BLaER1 (cell line): ENCODE measurements around the gene BRD9.

Experiments used
- H3K27ac ChIP-seq: shearing (Covaris generic); formaldehyde crosslinking; 2 replicates; pipeline ENCODE4 v1.8.1; 2022
- H3K27me3 ChIP-seq: shearing (Covaris generic); formaldehyde crosslinking; 2 replicates; pipeline ENCODE4 v1.8.1; 2022
- H3K36me3 ChIP-seq: shearing (Covaris generic); formaldehyde crosslinking; 2 replicates; pipeline ENCODE4 v1.8.1; 2022
- H3K4me1 ChIP-seq: shearing (Covaris generic); formaldehyde crosslinking; 2 replicates; pipeline ENCODE4 v1.8.1; 2022
- H3K4me2 ChIP-seq: shearing (Covaris generic); formaldehyde crosslinking; 2 replicates; pipeline ENCODE4 v1.8.1; 2022
- H3K4me3 ChIP-seq: shearing (Covaris generic); formaldehyde crosslinking; 2 replicates; pipeline ENCODE4 v1.8.1; 2022
- H3K9ac ChIP-seq: shearing (Covaris generic); formaldehyde crosslinking; 2 replicates; pipeline ENCODE4 v1.8.1; 2022
- H3K9me3 ChIP-seq: shearing (Covaris generic); formaldehyde crosslinking; 2 replicates; pipeline ENCODE4 v1.8.1; 2022
- H4K20me1 ChIP-seq: shearing (Covaris generic); formaldehyde crosslinking; 2 replicates; pipeline ENCODE4 v1.8.1; 2022
- Cebpa-rat ChIP-seq: shearing (Covaris generic); IDR thresholded peaks from 2 replicates; pipeline ENCODE4 v1.8.1; 2022

BRD9 gene

DNA sequence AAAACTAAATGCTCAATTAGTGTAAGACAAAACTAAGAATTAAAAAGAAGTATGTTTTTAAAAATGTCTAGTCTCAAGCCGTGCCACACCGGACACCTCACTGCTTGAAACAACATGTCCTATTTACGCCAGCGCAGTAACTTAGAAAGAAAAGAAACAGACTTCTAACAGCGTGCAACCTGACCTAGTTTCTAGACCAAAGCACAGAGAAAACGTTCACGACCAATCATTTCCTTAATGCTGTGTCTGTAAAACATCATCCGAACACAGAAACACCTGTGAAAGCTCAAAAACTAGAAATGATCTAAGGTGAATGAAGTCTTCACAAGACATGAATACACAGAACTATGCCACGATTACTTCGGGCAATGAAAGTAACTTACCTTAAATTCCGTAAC lies 4.0 kb downstream of the BRD9 start:
- no peaks in the 10 kb centered on the region for H3K27me3 ChIP-seq
- no peak for TF ChIP-seq Cebpa-rat
- no peak overlapping the region for H3K4me3 ChIP-seq
- H3K4me1 ChIP-seq, result peaks cover 23% of the 10 kb centered on the region
- H3K4me2 ChIP-seq, result no peak overlapping the region
- peak overlapping the region; percentile 40; the same call in 1 of the 2 replicates for H3K9ac ChIP-seq
- H4K20me1 ChIP-seq, result peaks cover 86% of the 10 kb centered on the region
- no peak overlapping the region for H3K27ac ChIP-seq
- peaks cover 11% of the 10 kb centered on the region for H3K9me3 ChIP-seq
- peaks cover 81% of the 10 kb centered on the region for H3K36me3 ChIP-seq

- Histone ChIP-seq H3K27ac (no peak overlapping the region), H3K4me3 (no peak overlapping the region), H3K4me2 (no peak overlapping the region), H3K9me3 (peaks cover 16% of the 10 kb centered on the region), H3K27me3 (no peaks in the 10 kb centered on the region), H3K36me3 (peaks cover 86% of the 10 kb centered on the region), H3K9ac (peak overlapping the region; percentile 40; the same call in 1 of the 2 replicates), H4K20me1 (peaks cover 91% of the 10 kb centered on the region), H3K4me1 (peaks cover 17% of the 10 kb centered on the region)
- no peak for TF ChIP-seq Cebpa-rat
Measured at GRCh38 chr5:887947-888637, 4.5 kb downstream of the BRD9 start.

GRCh38 chr5:886716-887325 lies 5.8 kb downstream of the BRD9 start:
- Histone ChIP-seq H3K4me1 (peaks cover 15% of the 10 kb centered on the region), H3K9ac (no peak overlapping the region), H4K20me1 (peaks cover 99% of the 10 kb centered on the region), H3K27ac (no peak overlapping the region), H3K27me3 (no peaks in the 10 kb centered on the region), H3K4me2 (no peak overlapping the region), H3K4me3 (no peak overlapping the region), H3K36me3 (peaks cover 99% of the 10 kb centered on the region), H3K9me3 (peaks cover 22% of the 10 kb centered on the region)
- no peak for TF ChIP-seq Cebpa-rat

- H3K27ac ChIP-seq, result no peak overlapping the region
- no peak overlapping the region for H3K4me2 ChIP-seq
- H3K4me1 ChIP-seq, result peaks cover 7% of the 10 kb centered on the region
- H4K20me1 ChIP-seq, result peaks cover 99% of the 10 kb centered on the region
- H3K27me3 ChIP-seq, result no peaks in the 10 kb centered on the region
- no peak overlapping the region for H3K4me3 ChIP-seq
- H3K9me3 ChIP-seq, result peaks cover 22% of the 10 kb centered on the region
- no peak overlapping the region for H3K9ac ChIP-seq
- H3K36me3 ChIP-seq, result peaks cover 100% of the 10 kb centered on the region
- TF ChIP-seq Cebpa-rat, result no peak
Measured at GRCh38 chr5:886036-886435, 6.6 kb downstream of the BRD9 start.

DNA sequence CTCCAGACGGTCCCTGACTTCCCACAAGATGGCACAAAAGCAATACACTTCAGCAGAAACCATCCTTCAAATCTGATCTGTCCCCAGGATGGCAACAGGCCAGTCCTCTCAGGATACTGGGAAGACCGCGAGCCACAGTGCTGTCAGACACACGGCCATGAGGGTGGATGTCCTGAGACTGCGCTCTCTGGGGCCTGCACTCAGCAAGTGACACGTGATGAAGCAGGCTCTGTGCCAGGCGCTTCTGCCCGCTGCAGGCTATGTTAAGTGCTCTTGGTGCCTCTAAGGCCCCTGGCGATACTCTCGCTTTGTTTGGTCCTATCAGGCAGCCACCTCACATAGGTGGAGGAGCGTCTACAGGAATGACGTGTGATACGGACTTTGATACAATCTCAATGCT lies 7.1 kb downstream of the BRD9 start:
- peaks cover 100% of the 10 kb centered on the region for H4K20me1 ChIP-seq
- no peaks in the 10 kb centered on the region for H3K27me3 ChIP-seq
- H3K36me3 ChIP-seq, result peaks cover 100% of the 10 kb centered on the region
- peaks cover 2% of the 10 kb centered on the region; the same call in 1 of the 2 replicates for H3K4me1 ChIP-seq
- no peak overlapping the region for H3K4me2 ChIP-seq
- no peak overlapping the region for H3K4me3 ChIP-seq
- H3K27ac ChIP-seq, result no peak overlapping the region
- no peak for TF ChIP-seq Cebpa-rat
- H3K9me3 ChIP-seq, result peaks cover 22% of the 10 kb centered on the region
- no peak overlapping the region for H3K9ac ChIP-seq

- H3K4me1 ChIP-seq, result no peaks in the 10 kb centered on the region
- H4K20me1 ChIP-seq, result peaks cover 96% of the 10 kb centered on the region
- H3K36me3 ChIP-seq, result peaks cover 98% of the 10 kb centered on the region
- no peak overlapping the region for H3K4me2 ChIP-seq
- peaks cover 22% of the 10 kb centered on the region for H3K9me3 ChIP-seq
- H3K27me3 ChIP-seq, result no peaks in the 10 kb centered on the region
- no peak for TF ChIP-seq Cebpa-rat
- H3K9ac ChIP-seq, result no peak overlapping the region
- H3K4me3 ChIP-seq, result no peak overlapping the region
- no peak overlapping the region for H3K27ac ChIP-seq
Measured at GRCh38 chr5:885127-885442, 7.5 kb downstream of the BRD9 start.

DNA sequence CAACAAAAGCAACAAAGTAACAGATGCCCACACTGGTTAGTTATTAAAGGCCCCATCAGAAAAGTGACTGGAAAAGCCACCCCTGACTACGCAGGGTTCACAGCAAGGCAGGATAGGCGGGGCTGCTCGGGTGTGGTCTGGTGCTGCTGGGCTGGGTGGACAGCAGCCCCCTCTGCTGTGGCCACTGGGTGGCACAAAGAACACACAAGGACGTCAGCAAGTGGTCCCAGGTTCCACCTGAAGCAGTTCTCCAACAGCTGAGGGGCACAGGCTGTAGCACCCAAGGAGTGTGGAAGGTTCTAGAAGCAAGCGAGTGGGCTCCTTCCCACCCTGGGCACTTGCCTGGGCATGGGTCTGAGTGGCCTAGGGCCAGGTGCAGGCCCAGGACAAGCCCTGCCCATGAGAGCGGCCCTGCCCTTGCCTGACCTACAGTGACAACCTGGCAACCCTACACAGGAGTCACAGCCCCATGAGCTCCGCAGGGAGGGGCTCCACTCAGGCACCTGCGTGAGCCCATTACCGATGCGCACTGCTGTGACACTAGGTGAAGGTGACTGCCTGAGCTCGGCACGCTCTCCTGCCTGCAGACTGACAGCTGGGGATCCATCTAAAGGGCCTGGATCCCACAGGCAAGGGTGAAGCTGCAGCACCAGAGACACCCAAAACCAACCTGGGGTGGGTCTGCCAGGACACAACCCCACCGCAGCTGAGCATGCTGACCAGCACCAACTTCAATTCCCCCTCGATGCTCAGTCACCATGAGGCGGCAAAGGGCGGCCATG lies 8.1 kb downstream of the BRD9 start:
- Histone ChIP-seq H3K27ac (no peak overlapping the region), H3K9me3 (peaks cover 22% of the 10 kb centered on the region), H3K4me3 (no peak overlapping the region), H3K27me3 (no peaks in the 10 kb centered on the region), H3K9ac (no peak overlapping the region), H3K4me2 (no peak overlapping the region), H3K4me1 (no peaks in the 10 kb centered on the region), H3K36me3 (peaks cover 93% of the 10 kb centered on the region), H4K20me1 (peaks cover 91% of the 10 kb centered on the region)
- no peak for TF ChIP-seq Cebpa-rat

GRCh38 chr5:883475-884181 lies 9.0 kb downstream of the BRD9 start:
- no peak overlapping the region for H3K4me3 ChIP-seq
- no peak overlapping the region for H3K27ac ChIP-seq
- H4K20me1 ChIP-seq, result peaks cover 82% of the 10 kb centered on the region
- peaks cover 22% of the 10 kb centered on the region for H3K9me3 ChIP-seq
- H3K4me1 ChIP-seq, result no peaks in the 10 kb centered on the region
- H3K27me3 ChIP-seq, result no peaks in the 10 kb centered on the region
- H3K36me3 ChIP-seq, result peaks cover 84% of the 10 kb centered on the region
- no peak overlapping the region for H3K4me2 ChIP-seq
- no peak overlapping the region for H3K9ac ChIP-seq
- TF ChIP-seq Cebpa-rat, result no peak

- H3K9ac ChIP-seq, result no peak overlapping the region
- H3K4me2 ChIP-seq, result no peak overlapping the region
- H3K27ac ChIP-seq, result no peak overlapping the region
- no peaks in the 10 kb centered on the region for H3K4me1 ChIP-seq
- H3K36me3 ChIP-seq, result peaks cover 82% of the 10 kb centered on the region
- H4K20me1 ChIP-seq, result peaks cover 79% of the 10 kb centered on the region
- peaks cover 22% of the 10 kb centered on the region for H3K9me3 ChIP-seq
- no peaks in the 10 kb centered on the region for H3K27me3 ChIP-seq
- no peak overlapping the region for H3K4me3 ChIP-seq
- no peak for TF ChIP-seq Cebpa-rat
Measured at GRCh38 chr5:882253-883183, 10.1 kb downstream of the BRD9 start.
